ENCODE measurements around the gene TSC22D3.
A peak's percentile ranks its signal among the peaks of the same experiment; 100 is the strongest.

The TSC22D3 gene

DNA sequence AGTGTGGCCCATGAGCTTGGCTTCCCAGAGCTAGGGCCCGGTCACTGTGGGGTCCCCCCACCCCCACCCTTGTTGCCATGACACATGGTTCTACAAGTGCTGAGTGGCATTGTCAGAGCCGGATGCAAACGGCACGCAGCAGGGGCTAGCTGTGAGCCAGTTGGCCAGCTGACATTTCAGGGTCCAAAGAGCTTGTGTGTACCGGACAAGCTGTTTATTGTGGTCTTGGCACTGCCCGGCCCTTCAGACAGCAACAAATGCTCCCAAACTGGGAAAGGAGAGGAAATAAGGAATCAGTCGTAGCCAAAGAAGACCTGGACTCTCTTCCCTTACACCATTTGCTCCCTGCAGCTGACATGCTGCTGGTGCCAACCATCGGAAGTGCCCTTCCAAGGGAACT, 36.8 kb downstream of the TSC22D3 start:
- no peak overlapping the region for H3K27ac ChIP-seq
- TF ChIP-seq, protein P1, sequence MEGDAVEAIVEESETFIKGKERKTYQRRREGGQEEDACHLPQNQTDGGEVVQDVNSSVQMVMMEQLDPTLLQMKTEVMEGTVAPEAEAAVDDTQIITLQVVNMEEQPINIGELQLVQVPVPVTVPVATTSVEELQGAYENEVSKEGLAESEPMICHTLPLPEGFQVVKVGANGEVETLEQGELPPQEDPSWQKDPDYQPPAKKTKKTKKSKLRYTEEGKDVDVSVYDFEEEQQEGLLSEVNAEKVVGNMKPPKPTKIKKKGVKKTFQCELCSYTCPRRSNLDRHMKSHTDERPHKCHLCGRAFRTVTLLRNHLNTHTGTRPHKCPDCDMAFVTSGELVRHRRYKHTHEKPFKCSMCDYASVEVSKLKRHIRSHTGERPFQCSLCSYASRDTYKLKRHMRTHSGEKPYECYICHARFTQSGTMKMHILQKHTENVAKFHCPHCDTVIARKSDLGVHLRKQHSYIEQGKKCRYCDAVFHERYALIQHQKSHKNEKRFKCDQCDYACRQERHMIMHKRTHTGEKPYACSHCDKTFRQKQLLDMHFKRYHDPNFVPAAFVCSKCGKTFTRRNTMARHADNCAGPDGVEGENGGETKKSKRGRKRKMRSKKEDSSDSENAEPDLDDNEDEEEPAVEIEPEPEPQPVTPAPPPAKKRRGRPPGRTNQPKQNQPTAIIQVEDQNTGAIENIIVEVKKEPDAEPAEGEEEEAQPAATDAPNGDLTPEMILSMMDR (conservative IDR thresholded peaks at IDR 0.05), result no peak
- no peak for TF ChIP-seq ZFX (IDR thresholded peaks at IDR 0.05)

DNA sequence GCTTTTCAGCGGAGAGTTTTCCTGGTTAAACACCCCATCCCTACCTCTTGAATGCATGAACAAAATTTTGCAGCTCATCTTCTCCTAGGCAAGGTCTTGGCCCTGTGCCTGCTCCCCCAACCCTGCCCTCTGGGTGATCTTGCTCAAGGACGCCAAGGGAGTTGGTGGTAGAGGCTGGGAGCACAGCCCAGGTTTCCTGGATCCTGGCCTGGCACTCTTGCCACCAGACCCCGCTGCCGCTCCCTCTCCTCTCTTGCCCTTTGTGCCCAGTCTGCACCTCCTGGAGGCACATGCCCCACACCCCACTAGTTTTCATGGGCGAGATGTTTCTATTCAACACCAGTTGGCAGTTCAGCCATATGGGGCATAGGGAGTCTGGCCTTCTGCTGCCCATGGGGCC, 37.3 kb downstream of the TSC22D3 start:
- H3K27ac ChIP-seq, result no peak overlapping the region
- TF ChIP-seq, protein P1 (conservative IDR thresholded peaks at IDR 0.05), result no peak
- no peak for TF ChIP-seq ZFX (IDR thresholded peaks at IDR 0.05)

DNA sequence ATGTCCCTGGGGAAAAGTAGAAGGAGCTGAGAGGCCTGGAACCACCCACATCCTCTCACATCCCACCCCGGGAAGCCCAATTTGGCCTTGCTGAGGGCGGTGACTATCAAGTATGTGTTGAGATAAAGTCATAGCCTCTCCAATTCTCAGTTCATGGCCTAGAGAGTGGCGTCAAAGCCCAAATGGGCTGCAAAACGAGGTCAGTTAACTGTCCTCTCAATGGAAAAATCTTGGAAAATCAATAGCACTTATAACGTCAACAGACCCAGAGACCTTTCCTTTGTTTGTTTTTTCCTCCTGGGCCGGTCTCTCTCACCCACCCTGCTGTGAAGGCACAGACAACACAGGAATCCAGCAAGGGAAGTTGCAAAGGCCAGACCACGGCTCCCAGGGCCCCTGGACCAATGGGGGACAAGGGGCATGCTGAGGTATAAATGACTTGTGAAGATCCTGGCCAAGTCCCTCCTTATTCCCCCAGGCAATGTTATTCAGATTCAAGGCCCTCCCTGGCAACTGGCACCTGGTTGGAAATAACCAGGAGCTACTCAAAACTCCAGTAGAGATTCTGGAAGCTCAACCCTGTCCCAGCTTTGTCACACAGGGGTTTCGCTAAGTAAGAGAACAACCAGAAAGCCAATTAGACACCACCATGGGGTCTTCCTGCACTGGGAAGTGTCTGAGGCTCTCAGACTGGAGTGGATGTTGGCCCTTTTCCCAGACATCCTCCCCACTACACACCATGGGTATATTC, 38.6 kb downstream of the TSC22D3 start:
- TF ChIP-seq, protein P1 (conservative IDR thresholded peaks at IDR 0.05), result no peak
- TF ChIP-seq ZFX (IDR thresholded peaks at IDR 0.05), result no peak
- 0 out of 2 replicates have a peak overlapping the region, but pooled peaks have one; percentile 10 for H3K27ac ChIP-seq

DNA sequence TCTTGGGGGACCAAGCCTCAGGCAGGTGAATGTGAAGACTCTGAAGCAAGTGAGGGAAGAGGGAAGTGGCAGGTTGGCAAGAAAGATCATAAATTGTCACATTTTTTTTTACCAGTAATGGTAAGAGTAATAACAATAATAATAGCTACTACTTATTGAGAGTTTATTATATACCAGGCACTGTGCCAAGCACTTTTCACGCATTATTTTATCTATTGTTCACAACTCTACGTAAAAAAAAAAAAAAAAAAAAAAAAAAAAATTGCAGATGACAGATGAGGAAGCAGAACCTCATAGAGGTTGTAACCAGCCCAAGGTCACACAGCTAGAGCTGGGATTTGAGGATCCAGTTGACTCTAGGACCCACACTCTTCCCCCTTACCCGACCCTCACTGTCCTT, 40.9 kb downstream of the TSC22D3 start:
- H3K27ac ChIP-seq, result no peak overlapping the region
- no peak for TF ChIP-seq ZFX (IDR thresholded peaks at IDR 0.05)
- TF ChIP-seq, protein P1 (conservative IDR thresholded peaks at IDR 0.05), result no peak

- TF ChIP-seq ZFX (IDR thresholded peaks at IDR 0.05), result no peak
- TF ChIP-seq, protein P1 (conservative IDR thresholded peaks at IDR 0.05), result no peak
- peak overlapping the region; percentile 97; the same call in 1 of the 2 replicates for H3K27ac ChIP-seq
Observed at GRCh38 chrX:107733686-107734085, 41.9 kb downstream of the TSC22D3 start.

- H3K27ac ChIP-seq, result peak overlapping the region; percentile 97
- TF ChIP-seq, protein P1 (conservative IDR thresholded peaks at IDR 0.05), result no peak
- no peak for TF ChIP-seq ZFX (IDR thresholded peaks at IDR 0.05)
Observed at GRCh38 chrX:107731831-107732502, 43.6 kb downstream of the TSC22D3 start.
